T1000 (cell line): Measurements from ENCODE around the gene TBP.
"Not testable (repeated sequence)": the region's sequence is repeated elsewhere in the genome, so short reads cannot be mapped to it uniquely, and the experiment has no call there.

Source experiments
- DNase-seq: peaks from one replicate; lab custom pipeline; 2025; ENCODE audit warnings: mixed read lengths; lab: John Stamatoyannopoulos, UW

The TBP gene

DNA sequence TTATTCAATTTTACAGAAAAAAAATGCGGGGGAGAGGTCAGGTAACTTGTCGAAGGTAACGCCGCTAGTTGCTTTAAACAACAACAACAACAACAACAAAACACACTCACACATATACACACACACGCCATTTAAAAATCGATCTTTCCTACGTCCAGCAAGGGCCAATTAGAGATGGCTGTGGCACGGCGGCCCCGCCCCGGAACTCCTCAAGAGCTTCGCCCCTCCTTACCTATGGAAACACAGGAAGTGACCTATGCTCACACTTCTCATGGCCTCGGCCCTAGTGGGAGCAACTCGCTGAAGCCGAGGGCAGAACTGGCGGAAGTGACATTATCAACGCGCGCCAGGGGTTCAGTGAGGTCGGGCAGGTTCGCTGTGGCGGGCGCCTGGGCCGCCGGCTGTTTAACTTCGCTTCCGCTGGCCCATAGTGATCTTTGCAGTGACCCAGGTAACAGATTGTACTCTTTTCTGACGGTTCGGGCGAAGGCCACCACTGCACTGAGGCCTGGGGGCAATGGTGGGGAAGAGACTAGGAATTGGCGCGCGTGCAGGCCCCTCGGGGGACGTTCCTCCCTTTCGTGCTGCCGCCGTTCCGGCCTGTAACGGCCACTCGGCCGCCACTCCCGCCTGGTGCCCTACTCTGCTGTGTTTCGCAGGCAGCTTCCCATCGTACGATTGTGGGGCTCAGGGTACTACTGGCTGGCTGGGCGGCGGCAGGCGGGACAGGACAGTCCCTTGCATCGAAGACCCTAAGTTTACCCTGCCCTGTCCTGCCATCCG lies at the start of gene TBP:
TSS of gene TBP (plus strand) at position 357 of the 783 bp plus-strand sequence. CDS start 2,661 bp downstream, outside the sequence.
- peak; percentile 90 for DNase-seq

DNA sequence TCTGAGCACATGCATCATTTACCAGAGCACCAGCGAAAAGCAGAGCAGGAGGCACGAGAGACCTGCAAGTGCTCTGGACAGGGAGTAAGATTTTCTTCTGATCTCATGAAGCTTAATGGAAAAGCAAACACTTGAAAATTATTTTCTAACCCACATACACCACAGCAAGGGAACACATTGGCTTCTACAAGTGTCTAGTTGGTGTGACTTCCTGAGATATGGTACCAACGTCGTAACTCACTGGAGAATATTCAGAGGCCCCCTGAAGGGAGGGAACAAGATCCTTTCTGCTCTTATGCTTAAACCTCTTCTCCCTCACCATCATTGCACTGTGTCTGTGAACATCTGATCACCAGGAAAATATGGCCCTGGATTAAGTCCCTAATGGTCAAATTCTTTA lies 49.7 kb upstream of the TBP start:
- DNase-seq = no peak

DNA sequence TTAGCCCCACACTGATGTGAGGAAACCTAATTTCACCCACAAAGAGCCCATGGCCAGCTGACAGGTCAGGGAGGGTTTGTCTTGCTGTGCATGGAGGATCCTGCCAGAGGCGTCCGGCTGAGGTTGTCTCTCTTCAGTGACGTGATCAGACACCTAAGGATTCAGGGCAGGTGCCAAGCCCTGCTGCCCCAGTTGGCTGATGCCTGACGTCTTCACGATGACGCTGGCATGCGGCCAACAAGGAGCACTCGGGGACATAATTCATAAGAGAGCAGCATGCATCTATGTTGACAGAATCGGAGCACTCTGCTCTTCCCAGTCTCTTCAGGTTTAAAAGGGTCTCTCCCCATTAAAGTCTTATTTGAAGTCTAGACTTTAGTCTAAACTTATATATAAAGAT lies 48.9 kb upstream of the TBP start:
- DNase-seq = no peak

DNA sequence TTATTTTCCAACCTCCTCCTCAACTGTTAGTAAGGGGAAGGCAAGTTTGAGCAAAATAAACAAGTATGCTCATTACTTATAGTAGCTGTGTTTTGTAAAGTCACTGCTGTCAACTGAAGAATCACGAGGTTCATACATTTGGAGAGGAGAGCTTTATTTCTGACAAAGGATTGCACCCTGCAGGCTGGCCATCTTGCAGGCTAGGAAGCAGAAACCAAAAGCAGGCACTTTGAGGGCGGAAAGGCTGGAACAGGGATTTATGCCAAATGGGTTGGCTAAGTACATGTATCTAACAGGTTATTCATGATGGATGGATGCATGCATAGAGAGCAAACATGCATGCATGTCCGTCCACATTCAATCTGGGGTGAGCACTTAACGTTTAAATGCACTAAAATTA lies 47.7 kb upstream of the TBP start:
- no peak for DNase-seq

DNA sequence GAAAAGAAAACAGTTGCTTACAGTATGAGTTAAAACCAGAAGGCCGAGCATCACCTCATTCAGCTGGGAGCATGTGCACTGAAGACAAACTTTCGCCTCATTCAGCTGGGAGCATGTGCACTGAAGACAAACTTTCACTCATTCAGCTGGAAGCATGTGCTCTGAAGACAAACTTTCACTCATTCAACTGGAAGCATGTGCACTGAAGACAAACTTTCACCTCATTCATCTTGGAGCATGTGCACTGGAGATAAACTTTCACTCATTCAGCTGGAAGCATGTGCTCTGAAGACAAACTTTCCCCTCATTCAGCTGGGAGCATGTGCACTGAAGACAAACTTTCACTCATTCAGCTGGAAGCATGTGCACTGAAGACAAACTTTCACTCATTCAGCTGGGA lies 46.4 kb upstream of the TBP start:
- not testable (repeated sequence) for DNase-seq

DNA sequence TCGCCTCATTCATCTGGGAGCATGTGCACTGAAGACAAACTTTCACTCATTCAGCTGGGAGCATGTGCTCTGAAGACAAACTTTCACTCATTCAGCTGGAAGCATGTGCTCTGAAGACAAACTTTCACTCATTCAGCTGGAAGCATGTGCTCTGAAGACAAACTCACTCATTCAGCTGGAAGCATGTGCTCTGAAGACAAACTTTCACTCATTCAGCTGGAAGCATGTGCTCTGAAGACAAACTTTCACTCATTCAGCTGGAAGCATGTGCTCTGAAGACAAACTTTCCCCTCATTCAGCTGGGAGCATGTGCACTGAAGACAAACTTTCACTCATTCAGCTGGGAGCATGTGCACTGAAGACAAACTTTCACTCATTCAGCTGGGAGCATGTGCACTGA lies 45.9 kb upstream of the TBP start:
- not testable (repeated sequence) for DNase-seq

DNA sequence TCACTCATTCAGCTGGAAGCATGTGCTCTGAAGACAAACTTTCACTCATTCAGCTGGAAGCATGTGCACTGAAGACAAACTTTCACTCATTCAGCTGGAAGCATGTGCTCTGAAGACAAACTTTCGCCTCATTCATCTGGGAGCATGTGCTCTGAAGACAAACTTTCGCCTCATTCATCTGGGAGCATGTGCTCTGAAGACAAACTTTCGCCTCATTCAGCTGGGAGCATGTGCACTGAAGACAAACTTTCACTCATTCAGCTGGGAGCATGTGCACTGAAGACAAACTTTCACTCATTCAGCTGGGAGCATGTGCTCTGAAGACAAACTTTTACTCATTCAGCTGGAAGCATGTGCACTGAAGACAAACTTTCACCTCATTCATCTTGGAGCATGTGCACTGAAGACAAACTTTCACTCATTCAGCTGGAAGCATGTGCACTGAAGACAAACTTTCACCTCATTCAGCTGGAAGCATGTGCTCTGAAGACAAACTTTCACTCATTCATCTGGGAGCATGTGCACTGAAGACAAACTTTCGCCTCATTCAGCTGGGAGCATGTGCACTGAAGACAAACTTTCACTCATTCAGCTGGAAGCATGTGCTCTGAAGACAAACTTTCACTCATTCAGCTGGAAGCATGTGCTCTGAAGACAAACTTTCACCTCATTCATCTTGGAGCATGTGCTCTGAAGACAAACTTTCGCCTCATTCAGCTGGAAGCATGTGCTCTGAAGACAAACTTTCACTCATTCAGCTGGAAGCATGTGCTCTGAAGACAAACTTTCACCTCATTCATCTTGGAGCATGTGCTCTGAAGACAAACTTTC lies 45.1 kb upstream of the TBP start:
- not testable (repeated sequence) for DNase-seq

DNA sequence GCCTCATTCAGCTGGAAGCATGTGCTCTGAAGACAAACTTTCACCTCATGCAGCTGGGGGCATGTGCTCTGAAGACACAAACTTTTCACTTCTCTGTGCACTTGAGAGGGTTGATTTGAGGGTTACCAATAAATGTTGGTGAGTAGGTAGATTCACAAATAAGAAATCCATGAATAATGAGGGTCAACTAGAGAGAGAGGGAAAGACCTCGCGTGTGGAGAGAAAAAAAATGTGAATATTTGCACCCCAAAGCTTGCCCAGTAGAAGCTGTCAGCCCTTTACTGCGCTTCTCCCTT lies 44.5 kb upstream of the TBP start:
- DNase-seq = no peak

DNA sequence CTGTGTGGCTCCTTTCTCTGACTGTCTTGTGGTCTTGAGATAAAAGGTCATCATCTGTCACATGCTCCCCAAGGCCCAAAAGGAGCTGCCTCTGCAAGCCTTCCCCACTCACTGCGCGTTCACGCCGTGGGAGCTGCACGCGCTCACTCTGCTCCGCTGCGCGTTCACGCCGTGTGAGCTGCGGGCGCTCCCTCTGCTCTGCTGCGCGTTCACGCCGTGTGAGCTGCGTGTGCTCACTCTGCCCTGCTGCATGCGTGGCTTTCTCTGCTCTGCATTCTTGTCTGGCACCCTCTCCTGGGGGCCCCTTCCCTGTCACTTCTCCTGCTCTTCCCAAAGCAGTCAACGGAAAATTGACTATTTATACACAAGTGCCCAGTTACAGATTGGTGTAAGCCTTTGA lies 43.5 kb upstream of the TBP start:
- no peak for DNase-seq

DNA sequence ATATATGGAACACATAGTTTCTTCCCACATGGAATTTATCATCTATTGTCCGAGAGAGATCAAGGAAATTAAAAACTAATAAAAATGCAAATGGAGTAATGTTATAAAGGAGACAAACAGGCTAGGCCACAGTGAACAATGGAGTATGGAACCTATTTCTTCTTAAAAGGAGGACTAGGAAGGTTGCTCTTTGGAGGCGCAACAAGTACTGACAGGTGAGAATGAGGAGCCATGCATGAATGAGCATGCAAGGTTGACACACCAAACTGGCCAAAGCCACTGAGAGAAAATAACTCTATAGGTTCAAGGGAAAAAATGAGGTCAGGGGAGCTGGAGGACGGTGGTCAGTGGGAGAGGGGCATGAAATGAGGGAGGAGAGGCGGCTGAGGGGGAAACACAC lies 41.9 kb upstream of the TBP start:
- DNase-seq = no peak

DNA sequence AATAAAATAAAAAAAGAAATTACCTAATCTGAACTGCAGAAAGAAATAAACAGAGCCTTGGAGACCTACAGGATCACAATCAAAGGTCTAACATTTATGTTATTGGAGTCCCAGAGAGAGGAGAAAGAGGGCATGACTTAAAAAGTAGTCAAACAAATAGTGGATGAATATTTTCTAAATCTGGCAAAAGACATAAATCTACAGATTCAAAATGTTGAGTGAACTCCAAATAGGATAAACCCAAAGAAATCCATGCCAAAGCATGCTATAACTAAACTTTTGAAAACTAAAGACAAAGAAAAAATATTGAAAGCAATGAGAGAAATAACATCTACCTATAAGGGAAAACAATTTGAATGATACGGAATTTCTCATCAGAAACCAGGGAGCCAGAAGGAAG lies 39.3 kb upstream of the TBP start:
- DNase-seq = no peak

DNA sequence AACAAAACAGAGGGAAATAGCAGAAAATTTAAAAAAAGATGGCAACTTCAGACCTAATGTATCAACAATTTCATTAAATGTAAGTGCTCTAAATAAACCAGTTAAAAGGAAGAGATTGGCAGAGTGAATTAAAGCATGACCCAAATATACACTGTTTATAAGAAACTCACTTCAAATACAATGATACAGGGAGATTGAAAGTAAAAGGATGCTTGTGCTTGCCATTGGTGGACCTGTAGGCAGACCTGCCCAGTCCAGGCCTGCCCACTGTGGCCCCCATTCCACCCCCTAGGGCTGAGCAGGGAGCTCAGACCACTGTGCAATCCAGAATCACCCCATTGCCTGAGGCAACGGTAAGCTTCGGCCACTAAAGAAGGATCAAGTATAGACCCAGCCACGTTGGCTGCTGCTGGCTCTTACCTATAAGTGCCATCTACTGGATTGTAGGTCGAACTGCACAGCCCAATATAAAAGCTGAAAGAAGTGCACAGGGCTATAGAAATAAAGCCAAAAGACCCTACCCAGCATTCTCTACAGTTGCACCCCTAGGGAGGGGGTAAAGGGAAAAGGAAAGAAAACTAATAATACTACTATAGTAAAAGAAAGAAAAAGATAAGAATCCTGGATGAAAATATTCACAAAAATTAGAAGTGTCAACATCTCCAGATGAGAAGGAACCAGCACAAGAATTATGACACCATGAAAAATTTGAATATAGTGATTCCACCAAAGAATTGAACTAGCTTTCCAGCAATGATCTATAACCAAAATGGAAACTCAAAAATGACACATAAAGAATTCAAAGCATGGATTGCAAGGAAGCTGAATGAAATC lies 37.2 kb upstream of the TBP start:
- peak; percentile 45 for DNase-seq

DNA sequence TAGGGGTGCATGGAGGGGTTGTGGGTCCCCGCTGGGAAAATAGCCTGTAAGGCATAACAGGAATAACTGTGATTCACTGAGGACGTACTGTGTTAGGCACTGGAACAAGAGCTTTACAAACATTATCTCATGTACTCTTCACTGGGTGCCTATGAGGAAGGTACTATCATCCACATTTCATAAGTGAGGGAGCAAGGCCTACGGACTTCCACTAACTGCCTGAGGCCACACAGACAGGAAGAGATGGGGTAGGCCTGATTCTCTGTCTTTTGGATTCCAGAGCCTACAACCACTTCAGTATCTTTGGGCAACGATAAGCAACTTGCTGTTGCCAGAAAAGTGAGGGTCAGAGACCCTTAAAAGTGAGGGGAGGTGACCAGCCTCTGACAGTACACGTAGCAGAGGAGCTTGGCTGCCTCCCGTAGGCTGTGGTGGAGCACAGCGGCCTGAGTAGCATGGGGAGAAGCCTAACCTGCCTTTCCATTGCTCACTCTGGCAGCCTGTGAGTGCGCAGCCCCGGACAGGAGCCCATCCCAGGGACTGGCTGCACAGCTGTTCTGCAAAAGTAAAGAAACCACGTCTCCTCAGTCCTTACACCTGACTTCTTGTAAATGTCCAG lies 31.5 kb upstream of the TBP start:
- no peak for DNase-seq

DNA sequence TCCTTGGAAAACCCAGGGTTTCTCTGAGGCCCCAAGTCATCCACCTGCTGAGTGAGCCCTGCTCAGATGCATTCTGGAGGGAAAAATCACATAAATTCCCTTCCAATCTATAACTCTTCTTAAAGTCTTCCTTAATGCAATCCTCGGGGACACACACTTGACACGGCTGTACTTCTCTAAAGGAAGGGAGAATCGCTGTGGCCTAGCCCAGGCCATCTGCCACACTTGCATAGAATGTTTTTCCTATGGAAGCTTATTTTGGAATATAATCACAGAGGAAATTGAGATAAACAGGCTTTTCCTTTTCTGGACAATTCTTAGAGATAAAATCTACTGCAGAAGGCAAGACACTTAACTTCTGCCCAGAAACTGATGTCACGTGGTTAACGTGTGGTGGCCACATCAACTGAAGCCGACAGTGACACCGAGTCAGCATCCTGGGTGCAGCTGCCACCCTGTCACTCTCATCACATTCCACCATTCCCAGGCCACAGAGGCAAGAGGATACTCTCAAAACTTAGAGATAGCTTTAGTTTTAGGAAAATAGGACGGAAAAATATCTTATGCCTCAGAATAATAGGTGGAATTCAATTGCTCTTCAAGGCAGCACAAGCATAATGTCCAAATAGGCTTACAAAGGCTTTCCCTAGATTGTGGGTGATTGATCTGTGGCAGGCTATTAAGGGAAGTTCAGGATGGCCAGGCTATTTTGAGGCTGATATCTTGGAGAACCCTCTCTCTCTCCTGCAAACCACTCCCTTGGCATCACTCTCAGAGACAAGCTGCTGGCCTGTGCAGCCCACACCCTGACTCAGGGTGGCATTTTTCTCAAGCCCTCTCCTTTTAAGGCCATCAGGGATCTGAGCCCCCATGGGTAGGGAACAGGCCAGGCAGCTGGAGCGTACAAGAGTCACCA lies 30.7 kb upstream of the TBP start:
- no peak for DNase-seq

DNA sequence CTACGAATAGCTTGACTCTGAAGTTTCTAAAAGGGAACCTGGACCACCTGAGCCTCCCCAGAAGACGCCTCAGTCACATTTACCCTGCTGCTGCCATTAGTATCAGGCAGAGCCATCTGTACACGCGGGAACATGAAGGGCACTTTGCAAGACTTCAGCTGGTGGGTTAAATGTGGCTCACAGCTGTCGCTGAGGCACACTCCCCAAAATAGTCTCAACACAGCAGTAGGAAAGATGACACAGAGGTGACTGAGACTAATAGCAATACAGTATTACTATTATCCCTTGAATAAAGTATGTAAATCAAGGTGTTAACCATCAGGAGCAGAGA lies 30.0 kb upstream of the TBP start:
- no peak for DNase-seq

DNA sequence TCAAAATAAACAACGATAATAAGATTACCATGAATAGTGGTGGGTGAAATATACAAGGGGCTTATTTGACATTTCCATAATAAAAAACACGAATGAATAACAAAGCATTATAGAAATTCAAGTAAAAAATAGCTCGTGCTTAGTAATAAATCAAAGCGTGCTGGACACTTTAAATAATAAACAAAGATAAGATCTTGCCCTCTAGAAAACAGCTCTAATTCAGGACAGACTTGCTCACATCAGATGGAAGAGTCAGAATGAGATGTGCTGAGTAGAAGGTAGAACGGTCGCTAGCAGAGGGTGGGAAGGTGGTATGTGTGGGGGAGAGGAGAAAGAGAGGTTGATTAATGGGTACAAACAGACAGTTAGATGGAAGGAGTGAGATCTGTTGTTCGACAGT lies 28.4 kb upstream of the TBP start:
- no peak for DNase-seq

DNA sequence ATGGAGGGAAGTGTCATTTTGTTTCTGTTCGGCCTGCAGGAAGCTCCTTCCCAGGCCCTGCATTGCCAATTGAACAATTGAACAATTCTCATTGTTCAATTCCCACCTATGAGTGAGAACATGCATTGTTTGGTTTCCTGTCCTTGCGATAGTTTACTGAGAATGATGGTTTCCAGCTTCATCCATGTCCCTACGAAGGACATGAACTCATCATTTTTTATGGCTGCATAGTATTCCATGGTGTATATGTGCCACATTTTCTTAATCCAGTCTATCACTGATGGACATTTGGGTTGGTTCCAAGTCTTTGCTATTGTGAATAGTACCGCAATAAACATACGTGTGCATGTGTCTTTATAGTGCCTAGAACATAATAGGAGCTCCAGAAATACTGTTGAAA lies 26.2 kb upstream of the TBP start:
- DNase-seq = not testable (repeated sequence)

DNA sequence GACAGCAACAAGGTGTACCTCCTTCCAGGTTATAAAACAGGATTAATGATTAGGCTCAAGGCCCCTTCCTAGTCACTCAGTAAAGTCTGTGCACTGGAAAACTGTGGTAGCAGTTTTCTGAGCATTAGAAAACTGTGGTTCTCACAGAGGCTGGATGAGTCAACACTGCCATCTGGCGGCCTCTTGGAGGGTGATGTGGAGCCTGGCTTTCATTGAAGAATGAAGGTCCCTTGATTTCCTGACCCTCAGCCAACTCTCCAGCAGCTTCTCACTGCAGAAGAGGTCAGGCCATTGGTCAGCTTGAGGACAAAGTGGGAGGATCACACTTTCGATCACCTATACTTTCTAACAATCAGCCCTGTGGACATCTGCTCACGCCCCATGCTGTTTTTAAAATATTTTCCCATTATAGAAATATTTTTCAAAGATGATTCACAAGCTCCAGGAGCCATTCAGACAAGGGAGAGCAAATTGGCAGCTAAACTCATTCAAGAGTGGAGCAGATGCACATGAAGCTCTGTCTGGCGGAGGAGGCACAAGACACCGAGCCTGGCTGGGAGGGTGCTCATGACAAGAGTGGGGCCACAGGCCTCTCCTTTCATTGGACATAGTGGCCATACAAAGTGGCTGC lies 24.2 kb upstream of the TBP start:
- peak; percentile 39 for DNase-seq

DNA sequence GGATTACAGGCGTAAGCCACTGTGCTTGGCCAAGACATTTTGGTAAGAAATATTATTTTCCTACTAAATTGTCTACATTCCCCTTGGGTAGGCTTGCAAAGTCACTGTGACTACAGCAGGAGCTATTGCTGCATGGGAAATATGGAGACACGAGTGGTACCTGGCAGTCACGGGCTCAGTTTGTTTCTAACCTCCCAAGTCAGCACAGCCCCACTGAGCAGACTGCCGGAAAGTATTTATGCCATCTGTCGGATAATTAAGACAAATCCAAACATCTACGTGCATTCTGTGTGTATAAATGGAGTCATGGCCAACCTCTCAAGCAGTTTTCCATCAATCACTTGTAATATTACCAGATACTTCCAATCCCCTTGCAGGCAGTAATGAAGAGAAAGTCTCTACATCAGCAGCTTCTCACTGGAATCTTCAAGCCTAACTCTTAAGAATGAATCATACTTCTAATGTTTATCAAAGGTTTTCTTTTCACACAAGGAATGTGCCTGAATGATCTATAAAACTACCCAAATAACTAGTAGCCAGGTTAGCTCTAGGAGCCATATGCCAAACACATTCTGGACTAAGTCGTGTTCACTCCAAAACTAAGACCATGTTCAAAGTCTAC lies 21.2 kb upstream of the TBP start:
- DNase-seq = no peak

DNA sequence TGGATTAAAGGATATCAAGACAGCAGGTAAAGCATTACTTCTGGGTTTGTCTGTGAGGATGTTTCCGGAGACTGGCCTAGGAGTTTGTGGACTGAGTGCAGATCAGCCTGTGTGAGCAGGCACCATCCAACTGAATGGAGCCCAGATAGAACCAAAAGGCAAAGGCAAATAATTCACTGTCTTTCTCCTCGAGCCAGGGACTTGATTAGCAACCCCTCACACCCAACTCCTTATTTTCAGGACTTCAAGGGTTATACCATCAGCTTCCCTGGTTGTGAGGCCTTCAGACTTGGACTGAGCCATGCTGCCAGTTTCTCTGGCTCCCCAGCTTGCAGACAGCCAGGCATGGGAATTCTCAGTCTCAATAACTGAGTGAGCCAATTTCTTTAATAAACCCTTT lies 20.4 kb upstream of the TBP start:
- no peak for DNase-seq
